IMR-90 (cell line): ENCODE results near the gene FARP1. TPM values are rescaled to one million over a fixed set of nuclear protein-coding genes. Genes with fewer than 3 reads are reported as not detected.

Experiments
- ATAC-seq: fragments of 200-7000 bp; cut with Tn5 transposase; 2 replicates; pipeline ENCODE4 v1.9.1; 2020; ENCODE audit warnings: low read depth, mild to moderate bottlenecking, moderate library complexity
- BruUV-seq: library from RNA; stranded (reverse); fragments of 400-500 nt; replicated peaks from 2 replicates; lab custom pipeline; 2021; lab: Mats Ljungman, UMichigan
- CTCF ChIA-PET: fragments of 300-600 bp; formaldehyde crosslinking; extraction: SDS; loops from one replicate; lab custom pipeline; 2021; ENCODE audit warnings: antibody characterized with exemption; lab: Yijun Ruan, JAX
- POLR2A ChIA-PET: fragments of 300-600 bp; sonication (Branson Sonifier 250); formaldehyde crosslinking; loops from one replicate; lab custom pipeline; 2022; ENCODE audit warnings: antibody characterized with exemption; ENCODE audit not compliant: unreplicated experiment; lab: Charles Lee
- DNase-seq: peaks from one replicate; pipeline ENCODE4 v3.0.0; 2013
- H2AFZ ChIP-seq: replicated peaks from 2 replicates; pipeline ENCODE3; 2013; ENCODE audit warnings: low read length, mild to moderate bottlenecking; ENCODE audit not compliant: poor library complexity
- H2AK5ac ChIP-seq: 2 replicates; pipeline ENCODE4 v1.6.1; 2013; ENCODE audit warnings: low read depth, low read length, inconsistent platforms
- H2AK9ac ChIP-seq: replicated peaks from 2 replicates; pipeline ENCODE3; 2013; ENCODE audit warnings: mild to moderate bottlenecking, low read depth, low read length, moderate library complexity; ENCODE audit not compliant: poor library complexity
- H2BK120ac ChIP-seq: 2 replicates; pipeline ENCODE4 v1.6.1; 2013; ENCODE audit warnings: low read depth, low read length, inconsistent platforms
- H2BK15ac ChIP-seq: 3 replicates; pipeline ENCODE4 v1.6.1; 2013; ENCODE audit warnings: low read depth, low read length, inconsistent platforms
- H2BK20ac ChIP-seq: 2 replicates; pipeline ENCODE4 v1.6.1; 2013; ENCODE audit warnings: low read depth, mild to moderate bottlenecking, inconsistent platforms, low read length, moderate library complexity
- H2BK5ac ChIP-seq: 2 replicates; pipeline ENCODE4 v1.6.1; 2013; ENCODE audit warnings: mild to moderate bottlenecking, low read depth, low read length, inconsistent platforms; ENCODE audit not compliant: poor library complexity, severe bottlenecking
- H3K14ac ChIP-seq: replicated peaks from 2 replicates; pipeline ENCODE4 v1.6.1; 2013; ENCODE audit warnings: low read depth, low read length, inconsistent platforms
- H3K18ac ChIP-seq: 2 replicates; pipeline ENCODE4 v1.6.1; 2013; ENCODE audit warnings: low read depth, low read length, control low read depth
- H3K23ac ChIP-seq: 2 replicates; pipeline ENCODE4 v1.6.1; 2013; ENCODE audit warnings: low read depth, low read length, inconsistent platforms
- H3K27ac ChIP-seq: 2 replicates; pipeline ENCODE4 v1.5.1; 2013; ENCODE audit warnings: mild to moderate bottlenecking, control low read depth, low read length; ENCODE audit not compliant: insufficient read depth
- H3K27me3 ChIP-seq: 2 replicates; pipeline ENCODE4 v1.6.1; 2013; ENCODE audit warnings: low read length; ENCODE audit not compliant: control insufficient read depth, insufficient read depth
- H3K36me3 ChIP-seq: 2 replicates; pipeline ENCODE4 v1.6.1; 2013; ENCODE audit warnings: low read length, mixed read lengths; ENCODE audit not compliant: control insufficient read depth, insufficient read depth
- H3K4ac ChIP-seq: 2 replicates; pipeline ENCODE4 v1.6.1; 2013; ENCODE audit warnings: low read depth, low read length, inconsistent platforms
- H3K4me1 ChIP-seq: 2 replicates; pipeline ENCODE4 v1.6.1; 2013; ENCODE audit warnings: low read length, mixed read lengths; ENCODE audit not compliant: control insufficient read depth, insufficient read depth
- H3K4me2 ChIP-seq: 2 replicates; pipeline ENCODE4 v1.6.1; 2013; ENCODE audit warnings: low read depth, mild to moderate bottlenecking, control low read depth, low read length, moderate library complexity
- H3K4me3 ChIP-seq: 2 replicates; pipeline ENCODE4 v1.5.1; 2013; ENCODE audit warnings: low read depth, mild to moderate bottlenecking, control low read depth, low read length, moderate library complexity; ENCODE audit not compliant: insufficient read depth
- H3K56ac ChIP-seq: 2 replicates; pipeline ENCODE4 v1.6.1; 2013; ENCODE audit warnings: low read length, inconsistent platforms; ENCODE audit not compliant: insufficient read depth; ENCODE audit errors: extremely low read depth
- H3K79me1 ChIP-seq, 2 experiments: 2 replicates each; pipeline ENCODE4 v1.6.1; 2013; ENCODE audit warnings: low read length in 2 of 2, inconsistent platforms in 1 of 2, low read depth in 1 of 2
- H3K9ac ChIP-seq: 2 replicates; pipeline ENCODE4 v1.6.1; 2013; ENCODE audit warnings: low read depth, low read length, control low read depth
- H3K9me1 ChIP-seq: 2 replicates; pipeline ENCODE4 v1.6.1; 2013; ENCODE audit warnings: low read length, inconsistent platforms; ENCODE audit not compliant: insufficient read depth
- H3K9me3 ChIP-seq: 2 replicates; pipeline ENCODE4 v1.6.1; 2013; ENCODE audit warnings: low read length; ENCODE audit not compliant: control insufficient read depth, insufficient read depth
- H4K20me1 ChIP-seq: 2 replicates; pipeline ENCODE4 v1.6.1; 2013; ENCODE audit warnings: low read length, inconsistent platforms; ENCODE audit not compliant: insufficient read depth
- H4K5ac ChIP-seq: 2 replicates; pipeline ENCODE4 v1.6.1; 2013; ENCODE audit warnings: mild to moderate bottlenecking, low read depth, low read length, control low read depth
- H4K8ac ChIP-seq, 2 experiments: 2 replicates each; pipeline ENCODE4 v1.6.1; 2013; ENCODE audit warnings: low read depth in 2 of 2, low read length in 2 of 2, control low read depth in 1 of 2, inconsistent platforms in 1 of 2
- H4K91ac ChIP-seq: 2 replicates; pipeline ENCODE4 v1.6.1; 2013; ENCODE audit warnings: low read depth, low read length, inconsistent platforms; ENCODE audit not compliant: insufficient read depth
- BHLHE40 ChIP-seq: fragments of 150-350 bp; IDR thresholded peaks from 2 replicates; pipeline ENCODE4 v1.6.1; 2016; ENCODE audit warnings: mild to moderate bottlenecking, low read depth, low read length
- CEBPB ChIP-seq: IDR thresholded peaks from 2 replicates; pipeline ENCODE4 v1.6.1; 2012; ENCODE audit warnings: low read depth, low read length, improper control_type of control experiment
- CHD1 ChIP-seq: IDR thresholded peaks from 2 replicates; pipeline ENCODE4 v1.6.1; 2012; ENCODE audit warnings: low read depth, low read length, improper control_type of control experiment
- CTCF ChIP-seq: conservative IDR thresholded peaks from 2 replicates; pipeline ENCODE4 v1.5.1; 2012; ENCODE audit warnings: mild to moderate bottlenecking, low read depth, low read length, improper control_type of control experiment
- FOS ChIP-seq: fragments of 150-350 bp; IDR thresholded peaks from 2 replicates; pipeline ENCODE4 v1.6.1; 2016; ENCODE audit warnings: low read depth, low read length
- MAFK ChIP-seq: IDR thresholded peaks from 2 replicates; pipeline ENCODE4 v1.6.1; 2012; ENCODE audit warnings: low read depth, low read length, improper control_type of control experiment
- MAZ ChIP-seq: IDR thresholded peaks from 2 replicates; pipeline ENCODE4 v1.6.1; 2012; ENCODE audit warnings: low read depth, mild to moderate bottlenecking, low read length, improper control_type of control experiment, moderate library complexity, borderline replicate concordance
- MXI1 ChIP-seq: IDR thresholded peaks from 2 replicates; pipeline ENCODE4 v1.6.1; 2012; ENCODE audit warnings: low read depth, mild to moderate bottlenecking, low read length, moderate library complexity, borderline replicate concordance
- NFE2L2 ChIP-seq: fragments of 150-350 bp; IDR thresholded peaks from 2 replicates; pipeline ENCODE4 v1.6.1; 2016; ENCODE audit warnings: low read depth, mild to moderate bottlenecking, low read length
- POLR2A ChIP-seq: IDR thresholded peaks from 2 replicates; pipeline ENCODE4 v1.6.1; 2012; ENCODE audit warnings: mild to moderate bottlenecking, low read depth, low read length
- RAD21 ChIP-seq: IDR thresholded peaks from 2 replicates; pipeline ENCODE4 v1.6.1; 2012; ENCODE audit warnings: low read length, improper control_type of control experiment
- RCOR1 ChIP-seq: IDR thresholded peaks from 2 replicates; pipeline ENCODE4 v1.6.1; 2012; ENCODE audit warnings: mild to moderate bottlenecking, low read length, improper control_type of control experiment; ENCODE audit not compliant: insufficient replicate concordance
- RFX5 ChIP-seq: IDR thresholded peaks from 2 replicates; pipeline ENCODE4 v1.8.0; 2012; ENCODE audit warnings: low read depth, mild to moderate bottlenecking, low read length, moderate library complexity
- SMC3 ChIP-seq: fragments of 150-350 bp; IDR thresholded peaks from 2 replicates; pipeline ENCODE4 v1.6.1; 2016; ENCODE audit warnings: low read depth, mild to moderate bottlenecking, antibody characterized with exemption, low read length, moderate library complexity
- USF2 ChIP-seq: fragments of 150-350 bp; IDR thresholded peaks from 2 replicates; pipeline ENCODE4 v1.6.1; 2017; ENCODE audit warnings: mild to moderate bottlenecking, antibody characterized with exemption, low read length, low read depth
- WGBS, 2 experiments: methylation state at CpG; one replicate each; pipeline versions ENCODE4 v1.1.5 to v1.1.7; 2013; ENCODE audit warnings: missing lambda C conversion rate in 2 of 2; ENCODE audit not compliant: insufficient read length in 1 of 2; ENCODE audit errors: extremely low coverage in 2 of 2; 5-methylcytosine and 5-hydroxymethylcytosine counted together
- dilution Hi-C: fragments of 300-500 bp; cut with HindIII; formaldehyde crosslinking; loops from one replicate; pipeline ENCODE4 v1.14.3; 2018; ENCODE audit warnings: low sequenced_read_pairs; ENCODE audit not compliant: unreplicated experiment
- in situ Hi-C: fragments of 300-500 bp; cut with MboI; formaldehyde crosslinking; loops from 3 replicates; pipeline ENCODE4 v1.14.3; 2019; ENCODE audit warnings: low sequenced_read_pairs, inconsistent platforms, mixed read lengths
- intact Hi-C: fragments of 100-400 bp; cut with micrococcal nuclease; formaldehyde crosslinking; loops from 2 replicates; pipeline ENCODE4 v1.10.0; 2022
- polyA plus RNA-seq, 3 experiments: library from polyadenylated mRNA; depleted of rRNA; stranded (reverse); fragments of >200 nt; gene quantifications; 2 replicates each; pipeline ENCODE4 v1.2.3, GENCODE V29; 2012; ENCODE audit warnings: low replicate concordance in 1 of 3
- total RNA-seq: library from RNA; depleted of rRNA; stranded (reverse); fragments of >200 nt; gene quantifications from 2 replicates; pipeline ENCODE4 v1.2.3, GENCODE V29; 2012
- TF ChIP-seq, protein P1 (sequence below): fragments of 150-350 bp; IDR thresholded peaks from 2 replicates; pipeline ENCODE4 v1.6.1; 2016; ENCODE audit warnings: low read depth, mild to moderate bottlenecking, low read length, moderate library complexity, borderline replicate concordance

FARP1 gene
- total and polyA plus RNA-seq, 2 of the 4 experiments (the other 2 are of a cell fraction), result 39.6 to 57.0 TPM

GRCh38 chr13:98474292-98474691, 331.4 kb downstream of the FARP1 start:
- Histone ChIP-seq H2AFZ (no peak overlapping the region), H3K36me3 (peaks cover 31% of the 10 kb centered on the region), H3K27ac (no peak overlapping the region), H2BK120ac (no peak overlapping the region), H2BK15ac (no peak overlapping the region), H4K8ac (no peak overlapping the region), H3K4me2 (no peak overlapping the region), H4K91ac (no peak overlapping the region), H3K4me1 (peaks cover 15% of the 10 kb centered on the region), H3K14ac (no peak overlapping the region), H3K27me3 (no peaks in the 10 kb centered on the region), H3K79me1 (peaks cover 26 to 92% of the 10 kb centered on the region in 2 experiments), H2BK20ac (no peak overlapping the region), H3K9me3 (no peaks in the 10 kb centered on the region), H3K9me1 (peaks cover 25% of the 10 kb centered on the region), H4K5ac (no peak overlapping the region), H3K4ac (no peak overlapping the region), H2AK5ac (no peak overlapping the region), H3K4me3 (no peak overlapping the region), H2BK5ac (no peak overlapping the region), H2AK9ac (no peak overlapping the region), H3K23ac (no peak overlapping the region), H3K18ac (no peak overlapping the region), H3K9ac (no peak overlapping the region), H4K20me1 (peaks cover 24% of the 10 kb centered on the region; the same call in 1 of the 2 replicates), H3K56ac (no peak overlapping the region)
- DNase-seq (no peak), ATAC-seq (no peak)
- dilution Hi-C loops (loop anchor here (25.0 kb wide), 1 partner anchor 188 kb away; no protein-coding TSS in a partner anchor), intact Hi-C loops (no loop called here), in situ Hi-C loops (no loop called here)
- WGBS, 2 experiments, result no CpG with 5 or more reads among the region's 10 CpGs
- no peak for TF ChIP-seq FOS
- TF ChIP-seq RAD21, result no peak
- no peak for TF ChIP-seq CEBPB
- no peak for TF ChIP-seq CHD1
- TF ChIP-seq SMC3, result no peak
- TF ChIP-seq MAFK, result no peak
- no peak for TF ChIP-seq MAZ
- TF ChIP-seq RFX5, result no peak
- no peak for TF ChIP-seq RCOR1
- TF ChIP-seq NFE2L2, result no peak
- TF ChIP-seq CTCF, result no peak
- no peak for TF ChIP-seq MXI1
- no peak for TF ChIP-seq POLR2A
- no peak for TF ChIP-seq USF2
- TF ChIP-seq, protein P1, sequence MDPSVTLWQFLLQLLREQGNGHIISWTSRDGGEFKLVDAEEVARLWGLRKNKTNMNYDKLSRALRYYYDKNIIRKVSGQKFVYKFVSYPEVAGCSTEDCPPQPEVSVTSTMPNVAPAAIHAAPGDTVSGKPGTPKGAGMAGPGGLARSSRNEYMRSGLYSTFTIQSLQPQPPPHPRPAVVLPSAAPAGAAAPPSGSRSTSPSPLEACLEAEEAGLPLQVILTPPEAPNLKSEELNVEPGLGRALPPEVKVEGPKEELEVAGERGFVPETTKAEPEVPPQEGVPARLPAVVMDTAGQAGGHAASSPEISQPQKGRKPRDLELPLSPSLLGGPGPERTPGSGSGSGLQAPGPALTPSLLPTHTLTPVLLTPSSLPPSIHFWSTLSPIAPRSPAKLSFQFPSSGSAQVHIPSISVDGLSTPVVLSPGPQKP, result no peak
- TF ChIP-seq BHLHE40, result no peak
- no TSS peak for BruUV-seq
- POLR2A ChIA-PET, result no interaction called here
- CTCF ChIA-PET, result no interaction called here
